Muscle layer of duodenum (tissue), 2 donors: ENCODE data around the gene UVSSA.
"Not testable (repeated sequence)": the region's sequence is repeated elsewhere in the genome, so short reads cannot be mapped to it uniquely, and the experiment has no call there.

Source experiments
- H3K27ac ChIP-seq: one replicate; pipeline ENCODE4 v1.7.0; 2013; ENCODE audit warnings: mild to moderate bottlenecking, low read length
- H3K27me3 ChIP-seq: one replicate; pipeline ENCODE4 v1.7.0; 2013; ENCODE audit warnings: low read depth, mild to moderate bottlenecking, control low read depth, low read length
- H3K36me3 ChIP-seq, 2 donors: one replicate each; pipeline ENCODE4 v1.7.0; 2013; ENCODE audit warnings: low read length in 2 of 2, control low read depth in 1 of 2, mild to moderate bottlenecking in 1 of 2; ENCODE audit not compliant: insufficient read depth in 2 of 2, control insufficient read depth in 1 of 2
- H3K4me1 ChIP-seq, 2 donors: one replicate each; pipeline ENCODE4 v1.7.0; 2013; ENCODE audit warnings: low read length in 2 of 2, mild to moderate bottlenecking in 2 of 2, control low read depth in 1 of 2, moderate library complexity in 1 of 2; ENCODE audit not compliant: insufficient read depth in 2 of 2, control insufficient read depth in 1 of 2
- H3K4me3 ChIP-seq, 2 donors: one replicate each; pipeline ENCODE4 v1.7.0; 2013; ENCODE audit warnings: low read length in 2 of 2, low read depth in 1 of 2, mild to moderate bottlenecking in 1 of 2
- H3K9me3 ChIP-seq, 2 donors: one replicate each; pipeline ENCODE4 v1.7.0; 2013; ENCODE audit warnings: low read length in 2 of 2, control low read depth in 1 of 2, mild to moderate bottlenecking in 1 of 2; ENCODE audit not compliant: control insufficient read depth in 1 of 2
- donor health status: healthy.

The UVSSA gene

DNA sequence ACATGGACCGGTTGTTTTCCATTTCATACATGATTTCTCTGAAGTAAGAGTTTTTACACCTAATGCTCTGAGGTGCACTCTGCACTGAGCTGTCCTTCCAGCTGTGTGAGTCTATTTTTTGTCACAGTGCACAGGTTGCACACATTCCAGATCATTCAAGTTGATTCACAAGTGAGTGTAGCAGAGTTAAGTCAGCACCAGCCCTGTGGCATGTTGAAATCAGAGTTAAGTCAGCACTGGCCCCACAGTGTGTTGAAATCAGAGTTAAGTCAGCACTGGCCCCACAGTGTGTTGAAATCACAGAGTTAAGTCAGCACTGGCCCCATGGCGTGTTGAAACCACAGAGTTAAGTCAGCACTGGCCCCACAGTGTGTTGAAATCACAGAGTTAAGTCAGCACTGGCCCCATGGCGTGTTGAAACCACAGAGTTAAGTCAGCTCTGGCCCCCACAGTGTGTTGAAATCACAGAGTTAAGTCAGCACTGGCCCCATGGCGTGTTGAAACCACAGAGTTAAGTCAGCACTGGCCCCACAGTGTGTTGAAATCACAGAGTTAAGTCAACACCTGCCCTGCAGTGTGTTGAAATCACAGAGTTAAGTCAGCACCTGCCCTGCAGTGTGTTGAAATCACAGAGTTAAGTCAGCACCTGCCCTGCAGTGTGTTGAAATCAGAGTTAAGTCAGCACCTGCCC, 11.7 kb upstream of the UVSSA start:
- not testable (repeated sequence) for H3K27ac ChIP-seq, H3K9me3 ChIP-seq, H3K27me3 ChIP-seq

DNA sequence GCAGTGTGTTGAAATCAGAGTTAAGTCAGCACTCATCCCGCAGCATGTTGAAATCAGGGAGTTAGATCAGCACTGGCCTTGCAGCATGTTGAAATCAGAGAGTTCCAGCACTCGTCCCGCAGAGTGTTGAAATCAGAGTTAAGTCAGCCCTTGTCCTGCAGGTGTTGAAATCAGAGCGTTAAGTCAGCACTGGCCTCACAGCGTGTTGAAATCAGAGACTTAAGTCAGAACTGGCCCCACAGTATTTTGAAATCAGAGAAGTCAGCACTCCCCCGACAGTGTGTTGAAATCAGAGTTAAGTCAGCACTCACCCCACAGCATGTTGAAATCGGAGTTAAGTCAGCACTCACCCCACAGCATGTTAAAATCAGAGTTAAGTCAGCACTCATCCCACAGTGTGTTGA, 10.9 kb upstream of the UVSSA start:
- Histone ChIP-seq H3K4me3 (no peak overlapping the region), H3K27ac (no peak overlapping the region), H3K36me3 (peaks cover 45 to 73% of the 10 kb centered on the region in 2 donors), H3K27me3 (no peaks in the 10 kb centered on the region), H3K4me1 (no peaks in the 10 kb centered on the region), H3K9me3 (no peaks in the 10 kb centered on the region)

More for the DNA sequence above, 11.7 kb upstream of the UVSSA start:
- H3K4me1 ChIP-seq, H3K4me3 ChIP-seq: not testable (repeated sequence)
- peaks cover 39 to 70% of the 10 kb centered on the region in 2 donors for H3K36me3 ChIP-seq

DNA sequence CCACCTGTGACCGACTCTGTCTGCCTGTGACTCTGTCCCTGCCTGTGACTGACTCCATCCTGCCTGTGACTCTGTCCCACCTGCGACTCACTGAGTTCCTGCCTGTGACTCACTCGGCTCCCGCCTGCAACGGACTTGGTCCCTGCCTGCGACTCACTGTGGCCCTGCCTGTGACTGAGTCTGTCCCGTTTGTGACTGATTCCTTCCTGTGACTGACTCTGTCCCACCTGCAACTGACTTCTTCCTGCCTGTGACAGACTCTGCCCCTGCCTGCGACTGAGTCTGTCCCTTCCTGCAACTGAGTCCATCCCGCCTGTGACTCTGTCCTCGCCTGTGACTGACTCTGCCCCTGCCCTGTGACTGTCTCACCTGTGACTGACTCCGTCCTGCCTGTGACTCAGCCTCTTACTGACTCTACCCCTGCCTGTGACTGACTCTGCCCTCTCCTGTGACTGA, 9.6 kb upstream of the UVSSA start:
- Histone ChIP-seq H3K27ac (no peak overlapping the region), H3K36me3 (peaks cover 50 to 74% of the 10 kb centered on the region in 2 donors)

DNA sequence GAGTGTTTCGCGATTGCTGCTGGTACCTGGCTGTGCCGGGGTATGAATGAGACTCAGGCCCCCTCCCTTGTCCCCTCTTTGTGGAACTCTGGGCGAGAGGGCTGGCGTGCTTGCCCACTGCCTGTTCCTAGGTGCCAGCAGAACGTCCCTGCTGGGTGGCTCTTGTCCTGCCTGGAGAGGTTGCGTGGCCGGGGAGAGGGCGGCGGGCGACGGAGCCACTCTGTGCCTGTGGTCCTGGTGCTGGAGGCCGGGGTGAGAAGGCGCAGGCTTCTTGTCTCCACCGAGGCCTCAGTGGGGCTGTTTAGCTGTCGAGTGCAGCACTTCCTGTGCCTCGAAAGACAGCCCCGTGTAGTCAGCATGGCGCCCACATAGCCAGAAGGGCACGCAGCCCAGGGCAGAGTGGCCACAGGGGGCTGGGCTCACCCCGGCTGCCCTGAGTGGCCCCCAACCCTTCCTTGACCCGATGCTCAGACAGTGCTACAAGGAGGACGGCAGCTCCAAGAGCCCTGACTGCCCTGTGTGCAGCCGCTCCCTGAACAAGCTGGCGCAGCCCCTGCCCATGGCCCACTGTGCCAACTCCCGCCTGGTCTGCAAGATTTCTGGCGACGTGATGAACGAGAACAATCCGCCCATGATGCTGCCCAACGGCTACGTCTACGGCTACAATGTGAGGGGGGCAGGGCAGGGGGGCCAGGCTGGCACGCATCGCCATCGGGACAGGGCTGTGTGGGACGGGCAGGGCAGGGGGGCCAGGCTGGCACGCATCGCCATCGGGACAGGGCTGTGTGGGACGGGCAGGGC, 8.9 kb upstream of the UVSSA start:
- no peak overlapping the region for H3K4me3 ChIP-seq
- peaks cover 50 to 69% of the 10 kb centered on the region in 2 donors for H3K36me3 ChIP-seq
- H3K4me1 ChIP-seq = no peaks in the 10 kb centered on the region
- H3K27ac ChIP-seq = no peak overlapping the region
- H3K9me3 ChIP-seq = no peaks in the 10 kb centered on the region
- no peaks in the 10 kb centered on the region for H3K27me3 ChIP-seq

More for the DNA sequence above, 9.6 kb upstream of the UVSSA start:
- H3K27me3 ChIP-seq = no peaks in the 10 kb centered on the region
- H3K9me3 ChIP-seq = no peaks in the 10 kb centered on the region
- H3K4me1 ChIP-seq = no peaks in the 10 kb centered on the region
- H3K4me3 ChIP-seq = no peak overlapping the region

DNA sequence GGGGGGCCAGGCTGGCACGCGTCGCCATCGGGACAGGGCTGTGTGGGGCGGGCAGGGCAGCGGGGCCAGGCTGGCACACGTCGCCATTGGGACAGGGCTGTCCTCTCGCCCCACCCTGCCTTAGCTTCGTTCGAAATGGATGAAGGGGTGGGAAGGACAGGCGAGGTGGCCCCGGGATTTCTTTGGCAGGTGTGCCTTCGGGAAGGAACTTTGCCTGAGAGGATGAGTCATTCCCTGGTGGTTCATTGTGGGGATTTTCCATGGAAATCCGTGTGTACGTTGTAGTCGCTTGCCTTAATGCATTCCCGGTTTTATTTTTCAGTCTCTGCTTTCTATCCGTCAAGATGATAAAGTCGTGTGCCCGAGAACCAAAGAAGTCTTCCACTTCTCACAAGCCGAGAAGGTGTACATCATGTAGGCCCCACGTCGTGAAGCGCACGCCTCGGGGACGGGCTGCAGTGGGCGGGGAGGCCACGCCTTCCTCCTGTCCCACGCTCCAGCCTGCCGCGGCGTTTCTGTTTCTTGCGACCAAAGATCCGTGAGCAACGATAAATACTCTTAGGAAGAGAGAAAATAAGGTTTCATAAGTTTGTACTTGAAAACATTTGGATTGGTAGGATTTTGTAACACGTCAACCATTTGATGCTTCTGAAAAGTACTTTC, 8.1 kb upstream of the UVSSA start:
- Histone ChIP-seq H3K36me3 (peaks cover 50 to 67% of the 10 kb centered on the region in 2 donors), H3K27me3 (no peaks in the 10 kb centered on the region)

DNA sequence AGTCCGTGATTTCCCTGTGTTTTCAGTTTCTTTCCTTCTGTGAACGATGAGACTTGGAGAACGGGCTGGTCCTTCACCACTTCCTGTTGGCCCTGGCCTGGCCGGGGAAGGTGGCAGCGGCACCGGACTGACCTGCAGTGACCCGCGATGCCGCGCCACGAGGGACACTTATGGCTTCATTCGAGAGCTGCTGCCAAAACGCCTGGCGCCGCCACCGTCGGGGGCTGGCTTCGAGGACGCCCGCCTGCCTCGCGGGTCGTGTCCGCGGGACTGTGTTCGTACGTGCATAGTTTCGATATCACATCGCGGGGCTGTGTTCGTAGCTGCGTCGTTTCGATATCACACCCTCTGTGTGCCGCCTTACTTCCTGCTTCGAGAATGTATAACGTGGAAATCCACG, 7.5 kb upstream of the UVSSA start:
- no peaks in the 10 kb centered on the region for H3K9me3 ChIP-seq
- H3K27ac ChIP-seq = no peak overlapping the region
- peaks cover 46 to 62% of the 10 kb centered on the region in 2 donors for H3K36me3 ChIP-seq
- no peaks in the 10 kb centered on the region for H3K4me1 ChIP-seq
- H3K27me3 ChIP-seq = no peaks in the 10 kb centered on the region
- H3K4me3 ChIP-seq = no peak overlapping the region

More for the DNA sequence above, 8.1 kb upstream of the UVSSA start:
- H3K9me3 ChIP-seq = no peaks in the 10 kb centered on the region
- no peaks in the 10 kb centered on the region for H3K4me1 ChIP-seq
- H3K27ac ChIP-seq = no peak overlapping the region
- no peak overlapping the region for H3K4me3 ChIP-seq

DNA sequence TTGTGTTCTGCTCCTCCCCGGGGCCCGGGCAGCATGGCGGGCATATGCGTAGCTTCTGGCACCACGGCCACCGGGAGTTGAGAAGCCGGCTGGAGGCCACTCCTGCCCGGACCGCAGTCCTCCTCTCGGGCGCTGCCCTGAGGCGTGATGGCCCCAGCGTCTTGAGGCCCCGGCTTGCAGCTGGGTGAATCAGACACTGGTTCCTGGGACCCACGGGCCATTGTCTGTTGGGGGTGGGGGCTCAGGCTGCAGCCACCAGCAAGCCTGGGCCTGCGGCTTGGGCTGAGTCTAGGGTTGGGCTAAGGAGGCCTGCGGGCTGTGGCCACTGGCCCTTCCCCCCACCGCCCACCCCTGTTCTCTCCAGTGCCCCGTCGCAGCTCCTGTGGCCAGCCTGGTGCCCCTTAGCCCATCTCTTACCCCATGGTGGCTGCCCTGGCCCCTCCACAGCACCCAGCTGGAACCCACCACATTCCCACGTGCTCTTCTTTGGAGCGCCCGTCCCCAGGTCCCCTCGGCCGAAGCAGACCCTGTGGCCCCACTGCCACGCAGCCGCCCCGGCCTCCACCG, 6.7 kb upstream of the UVSSA start:
- no peak overlapping the region for H3K27ac ChIP-seq
- H3K9me3 ChIP-seq = no peaks in the 10 kb centered on the region
- H3K27me3 ChIP-seq = no peaks in the 10 kb centered on the region
- peaks cover 40 to 56% of the 10 kb centered on the region in 2 donors for H3K36me3 ChIP-seq
- no peaks in the 10 kb centered on the region for H3K4me1 ChIP-seq
- H3K4me3 ChIP-seq = no peak overlapping the region

DNA sequence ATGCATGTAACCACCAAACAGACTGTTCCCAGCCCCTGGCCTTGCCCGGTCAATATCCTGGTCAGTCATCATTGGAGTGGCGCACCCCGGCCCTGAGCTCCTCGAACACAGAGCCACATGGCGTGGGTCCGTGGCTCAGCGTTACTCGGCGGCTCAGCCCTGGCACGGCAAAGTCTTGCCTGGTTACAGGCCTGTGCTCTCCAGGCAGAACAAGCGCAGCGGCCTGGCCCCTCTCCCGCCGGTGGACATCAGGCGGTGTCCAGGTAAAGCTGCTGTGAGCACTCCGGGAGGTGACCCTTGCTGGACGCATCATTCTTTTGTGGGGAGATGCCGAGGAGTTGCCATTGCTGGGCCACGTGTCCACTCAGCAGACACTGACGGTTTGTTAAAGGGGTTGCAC, 6.1 kb upstream of the UVSSA start:
- Histone ChIP-seq H3K4me3 (no peak overlapping the region), H3K27ac (no peak overlapping the region), H3K36me3 (peaks cover 40 to 56% of the 10 kb centered on the region in 2 donors)

DNA sequence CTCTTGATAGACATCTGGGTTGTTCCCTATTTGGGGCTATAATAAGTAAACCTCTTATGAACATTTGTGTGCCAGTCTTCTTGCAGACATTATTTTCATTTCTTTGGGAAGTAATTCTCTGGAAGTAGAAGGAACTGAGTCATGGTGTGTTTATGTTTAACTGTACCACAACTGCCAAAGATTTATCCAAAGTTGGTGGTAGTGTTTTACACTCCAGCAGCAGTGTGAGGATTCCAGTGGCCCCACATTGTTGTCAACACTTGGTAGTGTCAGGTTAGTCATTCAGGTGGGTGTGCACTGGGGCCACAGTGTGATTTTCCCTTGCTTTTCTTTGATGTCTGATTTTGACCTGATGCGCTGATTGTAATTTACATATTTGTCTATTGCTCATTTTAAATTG, 5.0 kb upstream of the UVSSA start:
- H3K9me3 ChIP-seq = no peaks in the 10 kb centered on the region
- H3K4me3 ChIP-seq = no peak overlapping the region
- H3K27me3 ChIP-seq = no peaks in the 10 kb centered on the region
- H3K36me3 ChIP-seq = peaks cover 34 to 45% of the 10 kb centered on the region in 2 donors
- no peak overlapping the region for H3K27ac ChIP-seq
- peaks cover 0 to 6% of the 10 kb centered on the region in 2 donors for H3K4me1 ChIP-seq

More for the DNA sequence above, 6.1 kb upstream of the UVSSA start:
- Histone ChIP-seq H3K4me1 (peaks cover 0 to 3% of the 10 kb centered on the region in 2 donors), H3K27me3 (no peaks in the 10 kb centered on the region), H3K9me3 (no peaks in the 10 kb centered on the region)

DNA sequence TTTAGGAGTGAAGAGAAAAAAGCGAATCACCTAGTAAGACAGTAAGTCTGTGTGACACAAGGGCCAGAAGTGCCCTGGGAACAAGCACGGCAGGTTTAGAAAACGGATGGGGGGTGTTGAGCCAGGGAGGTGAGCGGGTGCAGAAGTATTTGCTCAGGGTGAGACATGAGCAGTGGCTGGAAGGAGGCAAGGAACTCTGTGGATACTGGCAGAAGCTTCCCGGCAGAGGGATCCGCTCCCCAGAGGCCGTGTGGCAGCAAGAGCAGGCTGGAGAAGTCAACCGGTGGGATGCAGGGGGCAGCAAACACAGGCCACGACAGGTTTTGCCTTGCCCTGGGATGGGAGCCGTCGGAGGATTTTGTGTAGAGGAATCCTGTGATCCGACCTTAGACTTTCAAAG, 2.3 kb upstream of the UVSSA start:
- Histone ChIP-seq H3K36me3 (peaks cover 15 to 20% of the 10 kb centered on the region in 2 donors), H3K27me3 (no peaks in the 10 kb centered on the region), H3K4me3 (no peak overlapping the region), H3K4me1 (peaks cover 12 to 18% of the 10 kb centered on the region in 2 donors), H3K9me3 (no peaks in the 10 kb centered on the region), H3K27ac (no peak overlapping the region)
